Liver (tissue), 9 donors: ENCODE measurements around the gene HMHB1. TPM values are rescaled to one million over a fixed set of nuclear protein-coding genes. Genes with fewer than 3 reads are reported as not detected.

Source experiments
- DNase-seq: peaks from one replicate; pipeline ENCODE4 v3.0.0-alpha.2; 2017; ENCODE audit warnings: low spot score
- H3K27ac ChIP-seq, 2 donors: one replicate each; pipeline ENCODE4 v1.7.0; 2013; ENCODE audit warnings: inconsistent platforms in 2 of 2, low read length in 2 of 2, control low read depth in 1 of 2, low read depth in 1 of 2, mild to moderate bottlenecking in 1 of 2
- H3K27me3 ChIP-seq, 4 donors: one replicate each; pipeline versions ENCODE4 v1.6.1 to v1.7.0; 2013; ENCODE audit warnings: low read length in 3 of 4, inconsistent platforms in 1 of 4, mild to moderate bottlenecking in 1 of 4, moderate library complexity in 1 of 4; ENCODE audit not compliant: control insufficient read depth in 4 of 4, insufficient read depth in 4 of 4
- H3K36me3 ChIP-seq, 4 donors: one replicate each; pipeline versions ENCODE4 v1.6.1 to v1.7.0; 2013; ENCODE audit warnings: low read length in 3 of 4, mild to moderate bottlenecking in 3 of 4, low read depth in 1 of 4, moderate library complexity in 1 of 4; ENCODE audit not compliant: control insufficient read depth in 4 of 4, insufficient read depth in 3 of 4
- H3K4me1 ChIP-seq, 4 donors: one replicate each; pipeline versions ENCODE4 v1.6.1 to v1.7.0; 2013; ENCODE audit warnings: low read length in 3 of 4, mild to moderate bottlenecking in 3 of 4, moderate library complexity in 1 of 4; ENCODE audit not compliant: control insufficient read depth in 4 of 4, insufficient read depth in 4 of 4
- H3K4me3 ChIP-seq, 3 donors: one replicate each; pipeline versions ENCODE4 v1.6.1 to v1.7.0; 2013; ENCODE audit warnings: low read length in 3 of 3, control low read depth in 1 of 3, low read depth in 1 of 3, mild to moderate bottlenecking in 1 of 3
- H3K9ac ChIP-seq, 2 donors: one replicate each; pipeline ENCODE4 v1.7.0; 2013; ENCODE audit warnings: low read length in 2 of 2, mild to moderate bottlenecking in 2 of 2, moderate library complexity in 2 of 2, control low read depth in 1 of 2, low read depth in 1 of 2
- H3K9me3 ChIP-seq, 4 donors: one replicate each; pipeline versions ENCODE4 v1.6.1 to v1.7.0; 2013; ENCODE audit warnings: low read length in 3 of 4; ENCODE audit not compliant: control insufficient read depth in 4 of 4
- EGR1 ChIP-seq, 2 donors: IDR thresholded peaks; 2 replicates each; pipeline ENCODE4 v1.6.1; 2016 to 2018; ENCODE audit warnings: antibody characterized with exemption in 2 of 2, low read depth in 2 of 2
- FOXA2 ChIP-seq: IDR thresholded peaks from 2 replicates; pipeline ENCODE4 v1.6.1; 2016; ENCODE audit warnings: antibody characterized with exemption
- GABPA ChIP-seq, 2 donors: IDR thresholded peaks in 1 of 2; conservative IDR thresholded peaks in 1 of 2; 2 replicates each; pipeline ENCODE4 v1.6.1; 2016; ENCODE audit warnings: antibody characterized with exemption in 2 of 2, mild to moderate bottlenecking in 1 of 2, moderate library complexity in 1 of 2
- HNF4A ChIP-seq, 2 donors: conservative IDR thresholded peaks; 2 replicates each; pipeline ENCODE4 v1.6.1; 2016; ENCODE audit warnings: antibody characterized with exemption in 2 of 2, mild to moderate bottlenecking in 2 of 2
- HNF4G ChIP-seq: IDR thresholded peaks from 2 replicates; pipeline ENCODE4 v1.6.1; 2016; ENCODE audit warnings: antibody characterized with exemption
- JUND ChIP-seq, 2 donors: IDR thresholded peaks; 2 replicates each; pipeline ENCODE4 v1.6.1; 2016; ENCODE audit warnings: antibody characterized with exemption in 2 of 2
- NR2F2 ChIP-seq: IDR thresholded peaks from 2 replicates; pipeline ENCODE4 v1.6.1; 2016; ENCODE audit warnings: antibody characterized with exemption
- RAD21 ChIP-seq, 2 donors: IDR thresholded peaks; 2 replicates each; pipeline ENCODE4 v1.6.1; 2016; ENCODE audit warnings: antibody characterized with exemption in 2 of 2, mild to moderate bottlenecking in 2 of 2
- SP1 ChIP-seq: IDR thresholded peaks from 2 replicates; pipeline ENCODE4 v1.6.1; 2018; ENCODE audit warnings: antibody characterized with exemption, mild to moderate bottlenecking
- TAF1 ChIP-seq: conservative IDR thresholded peaks from 2 replicates; pipeline ENCODE4 v1.6.1; 2016; ENCODE audit warnings: antibody characterized with exemption, mild to moderate bottlenecking
- YY1 ChIP-seq: IDR thresholded peaks from 2 replicates; pipeline ENCODE4 v1.6.1; 2016; ENCODE audit warnings: antibody characterized with exemption, mild to moderate bottlenecking
- WGBS: extraction: QIAGEN DNeasy Blood & Tissue Kit; methylation state at CpG from one replicate; pipeline ENCODE4 v1.1.7; 2013; 5-methylcytosine and 5-hydroxymethylcytosine counted together
- polyA plus RNA-seq, 2 donors: library from polyadenylated mRNA; stranded (reverse) in 1 of 2; unstranded in 1 of 2; fragments of 200-250 nt in 1 of 2; fragments of >200 nt in 1 of 2; fragmentation: Nextera tagmentation in 1 of 2; extraction: Ambion mirVana in 1 of 2; gene quantifications; one replicate each; pipeline versions ENCODE4 v1.2.1 to v1.2.3, GENCODE V29; 2013 to 2015
- total RNA-seq, 2 donors: library from RNA; depleted of rRNA; stranded (reverse); fragments of >200 nt; gene quantifications; one replicate each; pipeline ENCODE4 v1.2.3, GENCODE V29; 2014
- TF ChIP-seq, protein P1 (sequence below): IDR thresholded peaks from 2 replicates; pipeline ENCODE4 v1.6.1; 2016; ENCODE audit warnings: antibody characterized with exemption
- TF ChIP-seq, protein P2 (sequence below): IDR thresholded peaks from 2 replicates; pipeline ENCODE4 v1.6.1; 2016; ENCODE audit warnings: antibody characterized with exemption
- TF ChIP-seq, protein P3 (sequence below): fragments of 150-350 bp; IDR thresholded peaks from 2 replicates; pipeline ENCODE4 v1.5.1; 2017; ENCODE audit warnings: improper control_type of control experiment, low read depth, low read length; ENCODE audit not compliant: missing input control
- TF ChIP-seq, protein P4 (sequence below): IDR thresholded peaks from 2 replicates; pipeline ENCODE4 v1.6.1; 2016; ENCODE audit warnings: antibody characterized with exemption, mild to moderate bottlenecking
- donor health status: healthy.
- donor health status: healthy.
- donor health status: healthy.
- donor health status: healthy.
- donor health status: healthy.

HMHB1 gene
- total and polyA plus RNA-seq, 4 donors = not detected

DNA sequence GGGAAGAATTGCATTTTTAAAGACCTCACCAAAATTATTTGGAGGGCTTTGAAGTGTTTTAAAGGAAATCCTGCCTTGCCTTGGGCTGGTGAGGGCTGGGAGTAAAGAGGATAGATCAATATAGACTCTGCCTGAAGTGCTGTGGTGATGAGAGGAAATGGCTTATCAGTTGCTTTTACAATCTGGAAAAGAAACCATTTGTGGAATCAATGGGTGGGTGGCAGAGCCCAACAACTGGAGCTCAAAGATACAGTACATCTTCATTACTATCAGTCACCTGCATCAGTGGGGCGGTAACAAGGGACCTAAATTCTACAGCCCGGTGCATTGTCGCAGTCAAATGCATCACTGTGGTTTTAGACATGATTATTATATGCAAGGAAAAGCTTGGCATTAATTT, 41.5 kb upstream of the HMHB1 start:
- H3K4me1 ChIP-seq = no peaks in the 10 kb centered on the region
- no peak overlapping the region for H3K9ac ChIP-seq
- no peak for DNase-seq

DNA sequence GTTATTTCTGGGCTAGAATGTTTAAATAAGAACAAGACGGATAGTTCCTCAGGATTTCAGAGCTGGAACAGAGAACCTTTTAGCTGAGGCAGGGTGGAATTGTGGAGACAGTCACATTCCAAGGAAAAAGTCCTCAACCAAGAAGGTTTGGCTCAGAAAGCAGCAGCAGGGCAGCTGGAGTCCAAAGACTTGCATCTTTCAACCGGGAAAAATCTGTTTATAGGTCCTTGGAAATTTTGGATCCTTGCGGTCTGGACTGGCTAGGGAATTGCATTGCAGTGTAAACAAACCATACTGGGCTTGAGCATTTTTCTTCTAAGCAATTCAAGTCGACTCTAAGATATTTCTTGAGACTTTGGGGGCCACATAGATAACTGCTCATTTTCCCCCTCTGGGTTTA, 40.8 kb upstream of the HMHB1 start:
- no peaks in the 10 kb centered on the region for H3K9me3 ChIP-seq
- no peaks in the 10 kb centered on the region for H3K27me3 ChIP-seq
- no peaks in the 10 kb centered on the region for H3K36me3 ChIP-seq
- no peak overlapping the region for H3K27ac ChIP-seq
- no peak overlapping the region for H3K4me3 ChIP-seq
- no peaks in the 10 kb centered on the region for H3K4me1 ChIP-seq
- WGBS = 59% methylated on average over 4 of the region's 4 CpGs
- no peak overlapping the region for H3K9ac ChIP-seq
- DNase-seq = no peak
- no peak for TF ChIP-seq YY1
- no peak for TF ChIP-seq GABPA (IDR thresholded peaks at IDR 0.05 in 1 of 2, conservative IDR thresholded peaks at IDR 0.05 in 1 of 2)
- TF ChIP-seq EGR1 (IDR thresholded peaks at IDR 0.05; ENCODE audit: low read depth in 2 of 2) = no peak
- TF ChIP-seq FOXA2 = no peak
- no peak for TF ChIP-seq HNF4A (conservative IDR thresholded peaks at IDR 0.05)
- TF ChIP-seq RAD21 (IDR thresholded peaks at IDR 0.05) = no peak
- TF ChIP-seq, protein P1, sequence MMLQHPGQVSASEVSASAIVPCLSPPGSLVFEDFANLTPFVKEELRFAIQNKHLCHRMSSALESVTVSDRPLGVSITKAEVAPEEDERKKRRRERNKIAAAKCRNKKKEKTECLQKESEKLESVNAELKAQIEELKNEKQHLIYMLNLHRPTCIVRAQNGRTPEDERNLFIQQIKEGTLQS = no peak
- no peak for TF ChIP-seq NR2F2
- no peak for TF ChIP-seq HNF4G
- no peak for TF ChIP-seq SP1

More for the DNA sequence above, 41.5 kb upstream of the HMHB1 start:
- Histone ChIP-seq H3K36me3 (no peaks in the 10 kb centered on the region), H3K27ac (no peak overlapping the region), H3K27me3 (no peaks in the 10 kb centered on the region), H3K9me3 (no peaks in the 10 kb centered on the region), H3K4me3 (no peak overlapping the region)
- 94% methylated on average over 3 of the region's 3 CpGs for WGBS
- no peak for TF ChIP-seq EGR1 (IDR thresholded peaks at IDR 0.05; ENCODE audit: low read depth in 2 of 2)
- no peak for TF ChIP-seq SP1
- TF ChIP-seq, protein P2, sequence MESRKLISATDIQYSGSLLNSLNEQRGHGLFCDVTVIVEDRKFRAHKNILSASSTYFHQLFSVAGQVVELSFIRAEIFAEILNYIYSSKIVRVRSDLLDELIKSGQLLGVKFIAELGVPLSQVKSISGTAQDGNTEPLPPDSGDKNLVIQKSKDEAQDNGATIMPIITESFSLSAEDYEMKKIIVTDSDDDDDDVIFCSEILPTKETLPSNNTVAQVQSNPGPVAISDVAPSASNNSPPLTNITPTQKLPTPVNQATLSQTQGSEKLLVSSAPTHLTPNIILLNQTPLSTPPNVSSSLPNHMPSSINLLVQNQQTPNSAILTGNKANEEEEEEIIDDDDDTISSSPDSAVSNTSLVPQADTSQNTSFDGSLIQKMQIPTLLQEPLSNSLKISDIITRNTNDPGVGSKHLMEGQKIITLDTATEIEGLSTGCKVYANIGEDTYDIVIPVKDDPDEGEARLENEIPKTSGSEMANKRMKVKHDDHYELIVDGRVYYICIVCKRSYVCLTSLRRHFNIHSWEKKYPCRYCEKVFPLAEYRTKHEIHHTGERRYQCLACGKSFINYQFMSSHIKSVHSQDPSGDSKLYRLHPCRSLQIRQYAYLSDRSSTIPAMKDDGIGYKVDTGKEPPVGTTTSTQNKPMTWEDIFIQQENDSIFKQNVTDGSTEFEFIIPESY = no peak
- no peak for TF ChIP-seq RAD21 (IDR thresholded peaks at IDR 0.05)
- TF ChIP-seq, protein P3, sequence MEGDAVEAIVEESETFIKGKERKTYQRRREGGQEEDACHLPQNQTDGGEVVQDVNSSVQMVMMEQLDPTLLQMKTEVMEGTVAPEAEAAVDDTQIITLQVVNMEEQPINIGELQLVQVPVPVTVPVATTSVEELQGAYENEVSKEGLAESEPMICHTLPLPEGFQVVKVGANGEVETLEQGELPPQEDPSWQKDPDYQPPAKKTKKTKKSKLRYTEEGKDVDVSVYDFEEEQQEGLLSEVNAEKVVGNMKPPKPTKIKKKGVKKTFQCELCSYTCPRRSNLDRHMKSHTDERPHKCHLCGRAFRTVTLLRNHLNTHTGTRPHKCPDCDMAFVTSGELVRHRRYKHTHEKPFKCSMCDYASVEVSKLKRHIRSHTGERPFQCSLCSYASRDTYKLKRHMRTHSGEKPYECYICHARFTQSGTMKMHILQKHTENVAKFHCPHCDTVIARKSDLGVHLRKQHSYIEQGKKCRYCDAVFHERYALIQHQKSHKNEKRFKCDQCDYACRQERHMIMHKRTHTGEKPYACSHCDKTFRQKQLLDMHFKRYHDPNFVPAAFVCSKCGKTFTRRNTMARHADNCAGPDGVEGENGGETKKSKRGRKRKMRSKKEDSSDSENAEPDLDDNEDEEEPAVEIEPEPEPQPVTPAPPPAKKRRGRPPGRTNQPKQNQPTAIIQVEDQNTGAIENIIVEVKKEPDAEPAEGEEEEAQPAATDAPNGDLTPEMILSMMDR = no peak
- TF ChIP-seq HNF4A (conservative IDR thresholded peaks at IDR 0.05) = no peak
- TF ChIP-seq TAF1 = no peak
- TF ChIP-seq GABPA (IDR thresholded peaks at IDR 0.05 in 1 of 2, conservative IDR thresholded peaks at IDR 0.05 in 1 of 2) = no peak

DNA sequence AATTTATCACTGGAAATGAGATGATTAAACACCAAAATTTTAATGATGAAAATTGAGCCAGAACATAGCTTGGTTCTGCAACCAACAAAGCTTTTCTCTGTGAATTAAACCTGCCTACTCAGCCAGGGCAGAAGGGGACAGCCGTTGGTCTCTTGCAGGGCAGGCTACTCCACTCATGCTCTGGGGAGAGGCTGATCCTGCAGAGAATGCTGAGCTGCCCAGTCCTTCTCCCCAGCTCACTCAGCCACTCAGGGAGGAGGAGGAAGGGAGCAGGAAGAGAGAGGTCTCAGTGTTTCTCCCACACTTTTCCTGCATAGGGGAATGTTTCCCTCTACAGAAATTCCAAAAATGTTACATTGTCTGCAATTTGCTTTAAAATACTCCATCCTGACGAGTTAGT, 40.4 kb upstream of the HMHB1 start:
- H3K36me3 ChIP-seq = no peaks in the 10 kb centered on the region
- no peak overlapping the region for H3K9ac ChIP-seq
- no peak overlapping the region for H3K4me3 ChIP-seq
- H3K4me1 ChIP-seq = no peaks in the 10 kb centered on the region
- 53% methylated on average over 2 of the region's 2 CpGs for WGBS
- DNase-seq = no peak
- H3K27me3 ChIP-seq = no peaks in the 10 kb centered on the region
- no peaks in the 10 kb centered on the region for H3K9me3 ChIP-seq
- H3K27ac ChIP-seq = no peak overlapping the region
- TF ChIP-seq, protein P3 = no peak
- TF ChIP-seq YY1 (no peak), HNF4A (conservative IDR thresholded peaks at IDR 0.05) (no peak), NR2F2 (no peak), EGR1 (IDR thresholded peaks at IDR 0.05; ENCODE audit: low read depth in 2 of 2) (no peak), SP1 (no peak), JUND (IDR thresholded peaks at IDR 0.05) (no peak)
- TF ChIP-seq, protein P1 = no peak
- TF ChIP-seq, protein P4, sequence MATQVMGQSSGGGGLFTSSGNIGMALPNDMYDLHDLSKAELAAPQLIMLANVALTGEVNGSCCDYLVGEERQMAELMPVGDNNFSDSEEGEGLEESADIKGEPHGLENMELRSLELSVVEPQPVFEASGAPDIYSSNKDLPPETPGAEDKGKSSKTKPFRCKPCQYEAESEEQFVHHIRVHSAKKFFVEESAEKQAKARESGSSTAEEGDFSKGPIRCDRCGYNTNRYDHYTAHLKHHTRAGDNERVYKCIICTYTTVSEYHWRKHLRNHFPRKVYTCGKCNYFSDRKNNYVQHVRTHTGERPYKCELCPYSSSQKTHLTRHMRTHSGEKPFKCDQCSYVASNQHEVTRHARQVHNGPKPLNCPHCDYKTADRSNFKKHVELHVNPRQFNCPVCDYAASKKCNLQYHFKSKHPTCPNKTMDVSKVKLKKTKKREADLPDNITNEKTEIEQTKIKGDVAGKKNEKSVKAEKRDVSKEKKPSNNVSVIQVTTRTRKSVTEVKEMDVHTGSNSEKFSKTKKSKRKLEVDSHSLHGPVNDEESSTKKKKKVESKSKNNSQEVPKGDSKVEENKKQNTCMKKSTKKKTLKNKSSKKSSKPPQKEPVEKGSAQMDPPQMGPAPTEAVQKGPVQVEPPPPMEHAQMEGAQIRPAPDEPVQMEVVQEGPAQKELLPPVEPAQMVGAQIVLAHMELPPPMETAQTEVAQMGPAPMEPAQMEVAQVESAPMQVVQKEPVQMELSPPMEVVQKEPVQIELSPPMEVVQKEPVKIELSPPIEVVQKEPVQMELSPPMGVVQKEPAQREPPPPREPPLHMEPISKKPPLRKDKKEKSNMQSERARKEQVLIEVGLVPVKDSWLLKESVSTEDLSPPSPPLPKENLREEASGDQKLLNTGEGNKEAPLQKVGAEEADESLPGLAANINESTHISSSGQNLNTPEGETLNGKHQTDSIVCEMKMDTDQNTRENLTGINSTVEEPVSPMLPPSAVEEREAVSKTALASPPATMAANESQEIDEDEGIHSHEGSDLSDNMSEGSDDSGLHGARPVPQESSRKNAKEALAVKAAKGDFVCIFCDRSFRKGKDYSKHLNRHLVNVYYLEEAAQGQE = no peak
